CD4-positive, alpha-beta T cell treated with Interleukin-2 at 100 ng/mL for 4 hours (primary cell): ENCODE measurements around the gene S1PR1.

Source experiments
- DNase-seq: peaks from one replicate; pipeline ENCODE4 v3.0.0-alpha.2; 2020; ENCODE audit warnings: low spot score

S1PR1 gene

GRCh38 chr1:101280049-101280592 lies 43.3 kb downstream of the S1PR1 start:
- no peak for DNase-seq

DNA sequence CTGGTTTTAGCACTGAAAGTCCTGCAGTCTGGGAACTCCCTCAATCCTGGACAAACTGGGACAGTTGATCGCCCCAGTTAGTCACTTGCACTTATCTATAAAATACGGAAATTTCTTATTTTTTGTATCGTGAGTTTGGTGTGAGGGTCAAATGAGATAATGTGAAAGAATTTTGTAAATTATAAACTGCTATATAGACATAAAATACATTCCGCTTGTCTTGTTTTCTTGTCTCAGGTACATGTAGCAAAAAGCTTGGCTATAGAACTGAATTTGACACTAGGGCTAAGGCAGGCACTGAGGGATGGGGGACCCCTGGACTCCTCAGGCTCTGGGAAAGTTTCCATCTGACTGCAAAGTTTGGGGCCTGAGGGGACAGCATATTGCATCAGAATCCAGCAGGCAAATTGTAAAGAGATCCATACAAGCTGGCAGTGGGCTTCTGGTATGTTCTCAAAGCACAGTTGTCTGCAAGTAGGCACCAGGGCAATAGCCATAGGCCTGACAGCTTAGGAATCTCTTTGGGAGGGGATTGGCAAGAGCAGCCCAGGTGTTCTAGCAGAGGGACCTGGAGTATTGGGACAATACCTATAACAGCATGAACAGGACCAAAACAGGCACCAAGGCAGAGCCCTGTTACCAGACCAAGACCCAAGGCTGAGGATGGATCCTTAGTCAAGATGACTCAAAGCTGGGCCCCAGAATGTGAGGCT lies 44.3 kb downstream of the S1PR1 start:
- no peak for DNase-seq

DNA sequence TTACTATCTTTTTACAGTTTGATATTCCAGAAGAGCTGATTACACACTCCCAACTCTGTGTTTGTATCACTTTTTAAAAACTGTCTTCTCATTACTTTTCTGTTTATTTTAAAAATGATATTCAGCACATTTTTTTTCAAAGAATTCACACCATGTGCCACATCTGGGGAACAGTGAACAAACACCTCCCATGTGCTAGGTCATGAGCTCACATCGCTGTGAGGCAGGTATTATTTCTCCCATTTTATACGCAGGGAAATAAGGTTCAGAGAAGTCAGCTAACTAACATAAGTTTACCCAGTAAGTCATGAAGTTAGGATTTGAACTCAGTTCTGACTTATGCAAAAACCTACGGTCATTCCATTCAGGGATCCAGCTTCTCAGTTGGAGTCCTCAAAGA lies 44.9 kb downstream of the S1PR1 start:
- DNase-seq: no peak

DNA sequence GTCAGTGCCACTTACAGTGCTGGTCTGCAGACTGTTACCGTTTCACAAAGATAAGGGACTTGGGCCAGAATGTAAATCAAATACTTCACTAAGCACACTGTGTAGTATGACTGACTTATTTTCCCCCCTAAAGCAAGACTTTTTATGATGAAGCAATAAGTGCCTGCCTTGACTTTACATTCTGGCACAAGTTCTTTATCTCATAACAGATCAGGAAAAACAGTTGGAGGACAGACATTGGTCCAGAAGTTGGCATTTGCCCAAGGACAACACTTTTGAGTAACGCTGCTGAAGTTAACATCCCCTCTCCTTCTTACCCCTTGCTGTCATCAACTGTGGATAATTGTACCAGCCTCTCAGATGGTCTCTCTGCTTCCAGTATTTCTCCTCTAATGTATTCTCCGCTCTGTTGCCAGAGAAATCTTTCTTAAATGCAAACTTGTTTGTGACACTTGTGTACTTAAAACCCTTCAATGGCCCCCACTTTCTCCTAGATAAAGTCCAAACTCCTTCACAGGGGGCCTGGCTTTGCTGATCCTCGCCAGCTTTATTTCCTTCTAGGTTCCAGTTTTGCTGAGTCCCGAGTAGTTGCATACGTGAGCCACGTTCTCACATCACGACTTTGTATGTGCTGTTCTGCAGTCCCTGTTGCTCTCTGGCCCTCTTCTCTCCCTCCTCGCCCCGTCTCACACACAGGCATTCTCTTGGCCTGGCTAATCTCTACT lies 45.7 kb downstream of the S1PR1 start:
- no peak for DNase-seq

GRCh38 chr1:101283443-101283842 lies 46.6 kb downstream of the S1PR1 start:
- no peak for DNase-seq

DNA sequence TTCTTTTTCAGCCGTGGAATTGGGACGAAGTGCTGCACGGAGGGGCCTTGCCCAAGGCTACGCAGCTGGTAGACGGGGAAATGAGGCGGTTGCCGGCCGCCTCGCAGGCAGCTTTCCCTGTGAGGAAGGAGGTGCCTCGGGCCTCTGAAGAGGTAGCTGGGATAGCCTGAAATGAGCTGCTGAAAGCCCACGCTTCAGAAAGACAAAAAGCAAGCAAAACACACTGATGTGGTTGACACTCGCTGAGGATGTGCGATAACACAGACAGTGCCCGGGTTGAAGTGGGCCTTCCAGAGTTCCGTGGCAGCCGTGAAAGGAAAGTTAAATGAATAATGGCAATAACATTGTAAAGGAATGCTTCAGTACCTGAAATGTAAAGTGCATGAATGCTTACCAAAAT lies 47.2 kb downstream of the S1PR1 start:
- DNase-seq: peak; percentile 54

GRCh38 chr1:101284622-101285218 lies 47.9 kb downstream of the S1PR1 start:
- no peak for DNase-seq

GRCh38 chr1:101285922-101286570 lies 49.2 kb downstream of the S1PR1 start:
- DNase-seq: no peak

DNA sequence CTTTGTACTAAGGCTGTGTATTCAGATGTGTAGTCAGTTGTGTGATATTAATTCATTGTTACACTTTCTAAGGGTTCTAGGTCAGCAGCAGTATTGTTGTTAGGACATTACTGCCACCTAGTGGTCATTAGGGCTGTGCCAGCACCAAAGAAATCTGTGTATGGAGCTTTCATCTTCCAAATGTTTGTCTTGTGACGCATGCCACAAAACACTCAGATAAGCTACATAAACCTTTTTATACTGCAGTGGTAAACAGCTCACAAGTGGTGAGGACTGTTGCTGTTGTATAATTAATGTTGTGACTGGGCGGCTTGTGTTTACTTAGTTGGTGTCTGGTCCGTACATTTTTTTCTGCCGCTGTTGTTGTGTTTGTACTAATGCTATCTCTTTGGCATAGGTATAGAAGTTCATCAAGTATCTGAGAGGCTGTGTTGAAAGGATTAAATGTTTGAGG lies 51.7 kb downstream of the S1PR1 start:
- peak; percentile 93 for DNase-seq

- DNase-seq: no peak
Measured at GRCh38 chr1:101290119-101290921, 53.5 kb downstream of the S1PR1 start.
